CD4-positive, alpha-beta T cell treated with Interleukin-17A for 4 hours (primary cell): Measurements from ENCODE around the gene CYP2W1.
"Not testable (repeated sequence)": the region's sequence is repeated elsewhere in the genome, so short reads cannot be mapped to it uniquely, and the experiment has no call there.

Source experiments
- DNase-seq: peaks from one replicate; pipeline ENCODE4 v3.0.0-alpha.2; 2020; ENCODE audit warnings: mixed read lengths

Gene CYP2W1, protein sequence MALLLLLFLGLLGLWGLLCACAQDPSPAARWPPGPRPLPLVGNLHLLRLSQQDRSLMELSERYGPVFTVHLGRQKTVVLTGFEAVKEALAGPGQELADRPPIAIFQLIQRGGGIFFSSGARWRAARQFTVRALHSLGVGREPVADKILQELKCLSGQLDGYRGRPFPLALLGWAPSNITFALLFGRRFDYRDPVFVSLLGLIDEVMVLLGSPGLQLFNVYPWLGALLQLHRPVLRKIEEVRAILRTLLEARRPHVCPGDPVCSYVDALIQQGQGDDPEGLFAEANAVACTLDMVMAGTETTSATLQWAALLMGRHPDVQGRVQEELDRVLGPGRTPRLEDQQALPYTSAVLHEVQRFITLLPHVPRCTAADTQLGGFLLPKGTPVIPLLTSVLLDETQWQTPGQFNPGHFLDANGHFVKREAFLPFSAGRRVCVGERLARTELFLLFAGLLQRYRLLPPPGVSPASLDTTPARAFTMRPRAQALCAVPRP

DNA sequence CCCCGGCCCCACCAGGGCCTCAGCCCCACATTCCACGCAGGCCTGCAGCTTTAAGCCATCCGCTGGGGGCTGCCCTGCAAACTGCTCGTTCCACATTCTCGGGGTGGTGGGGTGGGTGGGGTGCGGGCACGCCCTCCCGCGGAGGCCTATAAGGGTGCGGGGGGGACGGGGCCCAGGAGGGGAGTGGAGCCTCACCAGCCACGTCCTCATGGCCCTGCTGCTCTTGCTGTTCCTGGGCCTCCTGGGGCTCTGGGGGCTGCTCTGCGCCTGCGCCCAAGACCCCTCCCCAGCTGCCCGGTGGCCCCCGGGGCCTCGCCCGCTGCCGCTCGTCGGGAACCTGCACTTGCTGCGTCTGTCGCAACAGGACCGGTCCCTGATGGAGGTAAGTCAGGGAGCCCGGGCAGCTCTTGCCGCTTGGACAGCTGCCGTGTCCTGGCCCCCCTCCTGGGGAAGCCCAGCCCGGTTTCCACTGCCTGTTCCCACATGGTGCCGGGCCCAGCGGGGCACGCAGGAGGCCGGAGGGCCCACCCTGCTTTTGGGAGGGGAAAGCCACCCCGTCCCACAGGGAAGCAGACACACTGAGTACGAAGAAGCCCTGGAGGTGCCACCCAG, at the start of gene CYP2W1:
Gene CYP2W1, plus strand, starts transcription at position 178 of the 612 bp plus-strand sequence. Its CDS starts 31 bp downstream, at position 209.
- DNase-seq = no peak

DNA sequence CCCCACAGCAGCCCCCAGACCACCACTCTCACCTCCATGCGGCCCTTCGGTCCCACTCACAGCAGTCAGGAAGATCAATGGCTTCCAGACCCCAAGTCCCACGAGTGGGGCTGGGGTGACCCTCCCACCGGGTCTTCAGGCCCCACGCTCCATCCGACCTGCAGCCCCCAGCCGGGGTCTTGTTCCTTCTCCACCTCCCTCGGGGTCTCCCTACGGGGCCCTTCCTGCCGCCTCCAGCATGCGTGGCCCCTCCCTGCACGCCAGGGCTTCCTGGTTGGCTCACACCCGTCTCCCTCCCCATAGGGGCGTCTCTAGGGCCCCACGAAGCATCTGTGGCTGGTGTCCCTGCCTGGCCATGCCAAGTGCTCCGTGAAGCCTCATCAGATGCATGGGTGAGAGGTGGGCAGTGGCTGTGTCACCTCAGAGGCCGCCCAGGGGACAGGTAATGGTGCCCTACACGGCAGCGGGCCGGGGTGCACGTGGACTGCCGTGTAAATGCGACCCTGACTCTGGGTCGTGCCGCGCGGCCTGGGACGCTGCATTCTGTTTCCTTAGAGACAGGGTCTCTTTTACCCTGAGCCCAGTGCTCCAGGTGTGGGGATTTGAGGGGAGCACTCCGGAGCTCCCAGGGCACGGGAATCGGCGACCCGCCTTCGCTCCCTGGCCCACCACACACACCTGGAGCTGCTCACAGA, 48.4 kb upstream of the CYP2W1 start:
- DNase-seq = no peak

DNA sequence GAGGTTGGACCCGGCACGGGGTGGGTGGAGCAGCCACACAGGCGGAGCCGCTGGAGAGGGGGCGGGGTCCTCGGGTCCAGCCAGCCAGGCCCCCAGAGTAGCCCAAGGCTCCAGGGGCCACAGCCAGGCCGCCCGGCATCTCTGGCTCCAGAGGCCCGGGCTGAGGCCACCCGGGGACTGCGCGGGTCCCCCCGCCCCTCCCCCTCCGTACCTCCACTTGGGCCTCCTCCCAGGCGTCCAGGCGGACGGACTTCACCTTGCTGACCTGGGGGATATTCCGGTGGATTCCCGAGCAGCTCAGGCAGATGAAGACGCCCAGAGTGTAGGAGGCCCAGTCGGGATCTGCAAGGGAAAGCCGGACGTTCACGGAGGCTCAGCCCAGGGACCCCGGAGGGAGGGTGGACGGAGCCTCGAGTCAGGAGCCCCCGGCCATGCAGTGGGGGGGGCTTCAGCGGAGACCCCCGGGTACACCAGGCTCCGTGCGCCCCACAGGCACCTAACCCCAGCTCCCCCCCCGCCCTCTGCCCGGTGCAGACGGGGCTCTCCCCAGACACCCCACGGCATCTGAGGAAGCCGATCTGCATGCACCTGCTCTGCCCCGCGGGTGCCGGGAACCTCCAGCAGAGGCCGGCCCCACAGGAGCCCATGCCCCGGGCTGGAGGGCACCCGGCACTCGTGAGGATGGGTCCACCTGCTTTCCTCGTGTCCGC, 47.7 kb upstream of the CYP2W1 start:
- DNase-seq = no peak

DNA sequence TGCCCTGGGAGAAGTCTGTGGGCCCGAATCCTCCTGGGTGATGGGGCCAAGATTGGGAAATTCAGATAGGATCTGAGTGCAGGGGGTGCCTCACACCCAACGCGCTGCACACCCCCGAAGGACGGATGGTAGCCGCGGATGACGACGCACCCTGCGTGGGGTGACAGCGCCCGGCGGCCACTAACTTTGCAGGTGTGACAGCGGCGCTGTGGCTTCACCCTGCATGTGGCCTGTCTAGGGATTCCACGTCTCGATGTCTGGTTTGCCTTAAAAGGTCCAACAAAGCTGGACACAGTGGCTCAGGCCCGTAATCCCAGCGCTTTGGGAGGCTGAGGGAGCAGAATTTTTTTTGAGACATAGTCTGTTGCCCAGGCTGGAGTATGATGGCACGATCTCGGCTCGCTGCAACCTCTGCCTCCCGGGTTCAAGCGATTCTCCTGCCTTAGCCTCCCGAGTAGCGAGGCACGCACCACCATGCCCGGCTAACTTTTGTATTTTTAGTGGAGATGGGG, 47.1 kb upstream of the CYP2W1 start:
- no peak for DNase-seq

DNA sequence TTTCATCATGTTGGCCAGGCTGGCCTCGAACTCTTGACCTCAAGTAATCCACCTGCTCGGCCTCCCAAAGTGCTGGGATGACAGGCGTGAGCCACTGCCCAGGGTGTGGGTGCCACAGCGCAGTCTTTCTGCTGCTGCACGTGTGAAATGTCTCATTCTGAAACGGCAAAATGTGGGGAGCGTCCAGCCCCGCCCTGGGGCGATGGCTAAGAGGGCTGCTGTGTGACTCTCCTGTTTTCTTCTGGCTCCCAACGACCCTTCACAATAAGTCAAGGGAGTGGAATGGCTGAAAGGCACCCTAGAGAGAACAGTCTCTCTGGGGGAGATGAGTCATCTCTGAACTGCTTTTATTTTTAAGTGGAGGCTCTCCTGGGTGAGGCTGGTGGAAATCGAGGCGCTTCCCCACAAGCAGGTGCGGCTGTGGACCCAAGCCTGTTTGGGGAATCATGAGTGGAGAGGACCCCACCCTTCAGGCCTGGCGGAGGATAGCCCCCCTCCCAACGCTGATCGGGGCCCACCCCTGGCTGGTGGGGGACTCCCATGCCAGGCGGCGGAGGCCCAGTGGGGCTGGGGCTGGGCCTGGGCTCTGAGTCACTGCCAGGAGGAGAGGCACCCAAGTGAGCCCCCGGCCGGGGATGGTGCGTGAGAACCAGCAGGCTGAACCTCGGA, 46.5 kb upstream of the CYP2W1 start:
- DNase-seq = no peak

DNA sequence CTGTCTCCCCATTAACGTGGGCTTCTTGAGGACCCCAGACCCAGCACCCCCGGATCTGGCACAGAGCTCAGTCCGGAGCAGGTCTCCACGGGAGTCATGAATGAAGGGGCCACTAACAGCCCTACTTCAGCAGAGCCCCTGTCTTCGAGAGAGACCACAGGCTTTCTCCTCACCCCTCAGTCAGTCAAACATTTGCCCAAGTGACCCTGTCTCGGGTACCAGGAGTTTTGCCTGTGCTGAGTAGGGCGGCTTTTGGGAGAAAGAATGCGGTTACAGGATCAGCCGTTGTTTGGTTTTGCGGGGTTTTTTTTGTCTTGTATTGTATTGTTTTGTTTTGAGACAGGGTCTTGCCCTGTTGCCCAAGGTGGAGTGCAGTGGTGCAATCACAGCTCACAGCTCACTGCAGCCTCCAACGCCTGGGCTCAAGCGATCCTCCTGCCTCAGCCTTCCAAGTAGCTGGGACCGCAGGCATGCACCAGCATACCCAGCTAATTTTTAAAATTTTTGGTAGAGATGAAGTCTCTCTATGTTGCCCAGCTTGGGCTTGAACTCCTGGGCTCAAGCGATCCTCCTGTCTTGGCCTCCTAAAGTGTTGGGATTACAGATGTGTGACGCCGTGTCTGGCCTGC, 45.0 kb upstream of the CYP2W1 start:
- DNase-seq = no peak

DNA sequence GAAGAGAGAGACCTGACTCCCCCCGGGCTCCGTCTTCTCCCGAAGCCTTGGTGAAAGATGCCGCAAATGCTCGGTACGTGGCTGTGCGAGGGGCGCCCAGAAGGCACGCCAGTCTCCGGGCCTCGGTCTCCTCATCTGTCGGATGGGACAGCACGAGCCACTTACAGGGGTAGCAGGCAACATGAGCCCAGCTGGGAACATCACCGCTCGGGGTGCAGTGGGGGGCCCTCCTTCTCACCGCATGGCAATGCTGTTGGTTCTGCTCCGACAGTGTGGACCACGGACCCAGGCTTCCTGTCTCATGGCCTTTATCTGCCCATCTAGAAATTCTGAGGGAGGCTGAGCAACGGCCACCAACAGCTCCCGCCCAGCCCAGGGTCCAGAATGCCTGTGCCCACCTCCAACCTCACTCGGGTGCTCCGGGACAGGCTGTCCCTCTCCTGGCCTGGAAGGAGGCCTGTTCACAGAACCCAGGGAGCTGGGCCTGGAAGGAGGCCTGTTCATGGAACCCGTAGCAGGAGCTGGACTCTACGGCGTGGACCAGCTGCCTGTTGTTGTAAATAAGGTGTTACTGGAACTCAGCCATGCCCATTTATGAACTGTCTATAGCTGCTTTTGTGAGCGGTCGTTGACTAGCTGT, 44.3 kb upstream of the CYP2W1 start:
- DNase-seq = no peak

DNA sequence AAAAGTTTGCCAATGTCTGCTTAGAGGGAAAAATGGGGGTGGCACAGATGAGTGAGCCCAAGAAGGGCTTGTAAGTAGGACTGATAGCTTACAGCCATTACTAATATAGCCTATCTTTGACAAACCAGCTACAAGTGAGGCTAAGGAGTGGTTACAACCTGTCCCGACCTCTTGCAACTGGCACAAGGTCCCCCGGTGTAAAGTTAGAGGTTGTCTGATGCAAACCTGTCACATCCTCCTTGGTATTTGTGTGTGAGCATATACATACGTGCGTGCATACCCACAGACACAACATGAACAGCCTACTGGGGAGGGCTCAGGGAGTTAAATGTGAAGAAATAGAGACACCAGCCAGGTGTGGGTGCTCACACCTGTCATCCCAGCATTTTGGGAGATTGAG, 43.1 kb upstream of the CYP2W1 start:
- DNase-seq = no peak

DNA sequence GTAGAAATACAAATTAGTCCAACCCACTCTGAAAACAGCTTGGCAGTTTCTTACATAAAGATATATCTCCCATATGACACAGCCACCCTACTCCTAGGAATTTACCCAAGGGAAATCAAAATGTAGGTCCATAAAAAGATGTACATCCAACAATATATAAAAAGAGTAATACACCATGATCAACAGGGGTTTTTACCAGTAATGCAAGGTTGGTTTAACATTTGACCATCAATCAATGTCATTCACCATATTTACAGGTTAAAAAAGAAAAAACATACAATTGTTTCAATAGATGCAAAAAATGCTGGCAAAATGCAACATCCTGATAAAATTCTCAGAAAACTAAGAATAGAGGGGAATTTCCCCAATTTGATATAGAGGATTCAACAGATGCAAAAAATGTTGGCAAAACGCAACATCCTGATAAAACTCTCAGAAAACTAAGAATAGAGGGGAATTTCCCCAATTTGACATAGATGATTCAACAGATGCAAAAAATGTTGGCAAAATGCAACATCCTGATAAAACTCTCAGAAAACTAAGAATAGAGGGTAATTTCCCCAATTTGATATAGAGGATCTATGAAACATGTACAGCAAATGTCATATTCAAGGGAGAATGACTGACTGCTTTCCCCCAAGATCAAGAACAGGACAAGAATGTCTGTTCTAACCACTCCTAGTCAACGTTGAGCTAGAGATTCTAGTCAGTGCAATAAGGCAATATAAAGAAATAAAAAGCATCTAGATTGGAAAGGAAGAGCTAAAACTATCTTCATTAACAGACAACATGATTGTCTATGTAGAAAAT, 42.2 kb upstream of the CYP2W1 start:
- no peak for DNase-seq

DNA sequence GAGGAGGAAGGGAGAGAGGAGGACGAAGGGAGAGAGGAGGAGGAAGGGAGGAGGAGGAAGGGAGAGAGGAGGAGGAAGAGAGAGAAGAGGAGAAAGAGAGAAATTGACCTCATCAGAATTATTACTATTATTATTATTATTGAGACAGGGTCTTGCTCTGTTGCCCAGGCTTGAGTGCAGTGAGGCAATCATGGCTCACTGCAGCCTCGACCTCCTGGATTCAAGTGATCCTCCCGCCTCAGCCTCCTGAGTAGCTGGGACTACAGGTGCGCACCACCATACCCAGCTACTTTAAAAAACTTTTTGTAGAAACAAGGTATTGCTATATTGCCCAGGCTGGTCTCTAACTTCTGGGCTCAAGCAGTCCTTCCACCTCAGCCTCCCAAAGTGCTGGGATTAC, 39.2 kb upstream of the CYP2W1 start:
- DNase-seq = not testable (repeated sequence)

DNA sequence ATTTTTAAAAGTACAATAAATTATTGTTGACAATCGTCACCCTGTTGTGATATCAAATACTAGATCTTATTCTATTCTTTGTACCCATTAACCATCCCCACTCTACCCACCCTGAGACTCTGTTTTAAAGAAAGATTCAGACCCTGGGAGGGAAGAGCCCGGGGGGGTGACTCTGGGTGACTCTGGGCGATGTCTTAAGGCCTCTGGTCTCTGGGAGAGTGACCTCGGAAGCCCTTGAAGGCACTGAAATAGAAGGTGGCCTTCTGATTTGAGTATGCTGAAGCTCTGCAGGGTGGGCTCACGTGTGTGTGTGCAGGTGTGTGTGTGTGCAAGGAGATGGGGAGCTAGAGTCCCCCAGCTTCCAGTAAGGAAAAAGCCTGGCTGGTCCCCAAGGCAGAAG, 38.2 kb upstream of the CYP2W1 start:
- no peak for DNase-seq

DNA sequence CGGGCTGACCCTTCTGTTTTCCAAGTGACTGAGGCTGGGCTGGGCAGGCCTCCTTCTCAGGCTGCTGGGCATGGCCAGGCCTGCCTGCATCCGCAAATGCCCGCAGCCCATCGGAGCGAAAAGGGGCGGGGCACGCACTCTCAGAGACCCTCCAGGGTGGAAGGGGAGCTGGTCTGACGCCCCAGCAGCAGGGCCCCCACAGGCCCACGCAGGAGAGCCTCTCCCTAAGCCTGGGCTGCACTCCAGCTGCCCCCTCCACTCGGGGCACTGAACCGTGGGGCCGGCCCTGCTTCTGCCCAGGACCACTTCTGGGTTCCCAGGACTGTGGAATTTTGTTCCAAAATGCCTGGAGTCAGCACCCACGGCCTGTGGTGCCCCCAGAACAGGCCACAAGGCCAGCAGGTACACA, 37.8 kb upstream of the CYP2W1 start:
- DNase-seq = no peak

DNA sequence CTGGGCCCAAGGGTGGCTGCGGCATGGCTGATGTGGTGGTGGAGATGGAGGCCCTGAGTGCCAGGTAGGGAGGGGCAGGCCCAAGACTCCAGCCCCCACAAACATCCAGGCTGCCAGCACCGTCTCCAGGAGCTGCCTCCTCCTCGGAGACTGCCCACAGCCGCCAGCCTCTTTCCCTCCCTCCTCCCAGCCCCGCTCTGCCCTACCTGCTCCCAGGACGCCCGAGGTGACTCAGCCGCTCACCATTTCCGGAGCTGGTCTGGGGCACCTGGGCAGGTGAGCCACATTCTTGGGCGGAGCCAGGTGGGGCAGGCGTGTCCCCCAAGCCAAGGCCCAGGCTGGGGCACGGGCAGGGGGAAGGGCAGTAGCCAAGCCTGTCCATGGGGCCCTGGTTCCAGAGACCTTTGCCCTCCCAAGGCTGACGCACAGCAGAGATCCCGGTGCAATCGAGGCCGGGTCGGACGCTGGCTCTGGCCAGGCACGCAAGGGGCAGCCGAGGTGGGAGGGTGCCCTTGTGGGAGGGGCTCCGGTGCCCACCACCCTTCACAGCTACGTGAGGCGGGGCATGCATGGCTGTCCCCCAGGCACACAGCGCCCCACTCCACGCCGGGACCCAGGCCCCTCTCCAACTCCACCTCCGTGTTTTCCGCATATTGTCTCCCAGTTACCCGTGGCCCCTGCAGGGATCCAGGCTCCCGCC, 37.3 kb upstream of the CYP2W1 start:
- DNase-seq = no peak

DNA sequence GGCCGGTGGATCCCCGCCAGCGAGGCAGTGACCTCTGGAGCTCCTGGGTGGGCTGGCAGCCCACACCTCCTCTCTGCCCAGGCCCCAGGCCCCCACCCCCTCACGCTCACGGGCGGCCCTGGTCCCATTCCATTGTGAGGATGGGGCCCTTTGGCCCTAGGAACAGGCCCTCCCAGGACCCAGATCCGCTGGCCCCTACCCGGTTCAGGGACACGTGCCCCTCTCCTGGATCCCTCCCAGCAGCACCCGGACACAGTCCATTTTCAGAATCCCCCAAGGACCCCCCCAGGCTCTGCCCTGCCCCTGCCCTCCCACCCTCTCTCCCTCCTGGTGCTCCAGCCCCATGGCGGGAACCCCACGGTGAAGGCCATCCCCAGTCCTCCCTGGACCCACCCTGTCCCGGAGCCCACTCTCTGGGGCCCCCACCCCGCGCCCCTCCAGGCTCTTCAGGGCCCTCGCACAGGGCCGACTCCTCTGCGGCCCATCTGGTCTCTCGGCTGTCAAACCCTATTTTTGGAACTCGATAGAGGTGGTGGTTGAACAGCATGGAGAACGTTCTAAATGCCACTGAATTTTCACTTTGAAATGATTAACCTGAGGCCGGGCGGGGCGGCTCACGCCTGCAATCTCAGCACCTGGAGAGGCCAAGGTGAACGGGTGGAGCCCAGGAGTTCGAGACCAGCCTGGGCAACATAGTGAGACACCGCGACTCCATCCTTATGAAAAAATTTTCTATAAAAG, 36.6 kb upstream of the CYP2W1 start:
- DNase-seq = no peak

DNA sequence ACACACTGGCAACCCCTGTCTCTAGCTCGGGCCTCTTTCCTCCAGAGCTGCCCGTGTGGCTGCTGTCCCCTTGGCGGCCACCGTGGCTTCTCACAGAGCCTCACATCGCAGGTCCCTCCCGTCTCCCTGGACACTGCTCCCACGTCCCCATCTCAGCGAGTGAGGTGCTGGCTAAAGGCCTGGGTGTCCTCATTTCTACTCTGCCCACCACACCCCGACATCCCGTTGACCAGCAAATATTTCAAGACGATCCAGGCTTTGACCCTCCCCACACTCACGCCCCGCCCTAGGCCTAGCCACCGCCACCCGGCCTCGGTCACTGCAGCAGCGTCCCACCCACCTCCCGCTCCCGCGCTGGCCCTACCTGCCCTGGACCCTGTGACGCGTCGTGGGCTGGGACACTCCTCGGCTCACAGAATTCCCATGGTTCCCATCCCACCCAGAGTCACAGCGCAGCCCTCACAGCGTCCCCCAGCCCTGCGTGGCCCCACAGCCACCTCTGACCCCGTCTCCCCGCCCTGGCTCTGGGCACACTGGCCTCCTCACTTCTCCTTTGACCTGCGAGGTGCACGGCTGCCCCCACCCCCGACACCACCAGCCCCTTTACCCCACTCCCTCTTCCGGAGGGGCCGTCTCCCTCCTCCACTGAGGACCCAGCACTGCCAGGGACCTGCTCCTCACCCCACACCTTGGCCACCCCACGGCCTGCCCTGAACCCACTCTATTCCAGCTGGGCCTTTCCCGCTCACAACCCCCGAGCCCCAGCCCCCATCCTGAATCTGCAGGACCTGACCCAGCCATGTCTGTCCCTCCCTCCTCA, 35.4 kb upstream of the CYP2W1 start:
- no peak for DNase-seq

DNA sequence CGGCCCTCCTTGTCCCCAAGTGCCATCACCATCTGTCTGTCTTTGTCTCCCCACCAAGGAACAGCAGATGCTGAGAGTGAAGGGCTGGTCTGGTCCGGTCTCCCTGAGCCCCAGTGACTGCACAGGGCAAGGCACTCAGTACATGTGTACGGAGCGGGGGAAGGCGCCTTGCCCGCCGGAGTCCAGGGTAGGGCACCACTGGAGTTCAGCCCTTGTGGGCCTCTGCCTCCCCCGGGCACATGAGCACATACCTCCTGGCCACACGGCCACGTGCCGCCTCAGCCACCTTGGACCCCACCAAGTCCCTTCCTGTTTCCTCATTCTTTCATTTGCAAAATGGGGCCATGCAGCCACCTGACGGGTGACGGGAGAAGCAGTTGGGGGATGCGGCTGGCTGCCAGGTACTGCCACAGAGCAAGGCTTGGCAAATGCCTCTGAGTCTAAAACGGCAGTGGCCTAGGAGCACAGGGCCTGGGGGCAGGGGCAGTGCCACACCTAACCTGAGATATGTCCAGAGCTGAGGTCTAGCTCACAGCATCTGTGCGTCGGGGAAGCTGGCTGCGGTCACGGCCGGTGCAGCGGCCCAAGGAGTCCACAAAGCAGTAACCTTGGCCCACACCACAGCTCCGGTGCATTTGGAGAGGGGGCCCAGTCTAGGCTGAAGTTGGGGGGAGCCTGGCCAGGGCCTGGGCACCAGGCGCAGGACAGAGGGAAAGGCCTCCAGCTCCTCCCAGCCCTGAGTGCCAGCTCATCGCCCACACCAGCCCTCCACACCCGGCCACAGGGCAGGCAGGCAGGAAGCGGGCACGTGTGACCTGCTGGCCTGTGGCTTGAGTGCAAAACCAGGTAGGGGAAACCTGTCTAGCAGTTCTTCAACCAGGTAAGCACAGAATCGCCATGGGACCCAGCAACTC, 33.7 kb upstream of the CYP2W1 start:
- no peak for DNase-seq
